SK-MEL-5 (cell line): ENCODE results near the gene BTBD19. TPM values are rescaled to one million over a fixed set of nuclear protein-coding genes. Genes with fewer than 3 reads are reported as not detected.
A peak's percentile ranks its signal among the peaks of the same experiment; 100 is the strongest.
"Not testable (repeated sequence)": the region's sequence is repeated elsewhere in the genome, so short reads cannot be mapped to it uniquely, and the experiment has no call there.

Experiments
- DNase-seq: peaks from one replicate; pipeline ENCODE4 v3.0.0-alpha.2; 2016; ENCODE audit warnings: low read depth, low spot score
- in situ Hi-C: cut with HindIII; loops from 2 replicates; pipeline ENCODE4 v1.10.0; 2016; ENCODE audit warnings: low sequenced_read_pairs, high pct_unique_total_duplicates, low pct_unique_long_range_greater_than_20kb
- polyA plus RNA-seq, 2 experiments: library from polyadenylated mRNA; depleted of rRNA; stranded (reverse); fragments of >200 nt; gene quantifications; 2 replicates each; pipeline ENCODE4 v1.2.3, GENCODE V29; 2015
- total RNA-seq: library from RNA; depleted of rRNA; stranded (reverse); fragments of >200 nt; shearing (Covaris generic); gene quantifications from 2 replicates; pipeline ENCODE4 v1.2.3, GENCODE V29; 2014; rRNA removed

Gene BTBD19
- 0.69 TPM in 1 of 2 replicates, not detected in the other for total RNA-seq
- polyA plus RNA-seq (2015; cell fraction: cytosol; rRNA removed): 0.77 and 0.94 TPM in 2 replicates
- 4.6 and 11.6 TPM in 2 replicates for polyA plus RNA-seq (2015; cell fraction: nucleus; rRNA removed)

- in situ Hi-C loops: no loop called here
Measured at GRCh38 chr1:44808063-44808937, at the start of gene BTBD19. Gene BTBD19 (plus strand): TSS chr1:44808523. CDS start chr1:44808821, 298 bp downstream.

GRCh38 chr1:44759077-44759476 is 49.2 kb upstream of the BTBD19 start:
- DNase-seq: no peak
- in situ Hi-C loops: no loop called here

More at GRCh38 chr1:44808063-44808937, at the start of gene BTBD19:
- no peak for DNase-seq

- in situ Hi-C loops: no loop called here
- DNase-seq: no peak
Measured at GRCh38 chr1:44760876-44761275, 47.4 kb upstream of the BTBD19 start.

- DNase-seq, in situ Hi-C loops: not testable (repeated sequence)
Measured at GRCh38 chr1:44766421-44766820, 41.9 kb upstream of the BTBD19 start.

GRCh38 chr1:44775078-44775929 is 33.0 kb upstream of the BTBD19 start, which contains the start of gene RPS8:
Gene RPS8 (plus strand): TSS chr1:44775540. CDS start chr1:44775597, 57 bp downstream.
- in situ Hi-C loops: no loop called here

GRCh38 chr1:44775930-44776729 is 32.2 kb upstream of the BTBD19 start:
- in situ Hi-C loops: no loop called here
- DNase-seq: no peak

More at GRCh38 chr1:44775078-44775929, 33.0 kb upstream of the BTBD19 start, which contains the start of gene RPS8:
- peak; percentile 94 for DNase-seq

GRCh38 chr1:44776730-44777068 is 31.6 kb upstream of the BTBD19 start:
- in situ Hi-C loops: no loop called here
- no peak for DNase-seq

- DNase-seq: no peak
- in situ Hi-C loops: no loop called here
Measured at GRCh38 chr1:44777547-44777946, 30.8 kb upstream of the BTBD19 start.

GRCh38 chr1:44777969-44778635 is 30.2 kb upstream of the BTBD19 start:
- in situ Hi-C loops: no loop called here
- DNase-seq: no peak

GRCh38 chr1:44778705-44779576 is 29.4 kb upstream of the BTBD19 start:
- in situ Hi-C loops: no loop called here

GRCh38 chr1:44780583-44781121 is 27.7 kb upstream of the BTBD19 start:
- no peak for DNase-seq
- in situ Hi-C loops: no loop called here

More at GRCh38 chr1:44778705-44779576, 29.4 kb upstream of the BTBD19 start:
- DNase-seq: no peak

GRCh38 chr1:44783697-44784093 is 24.6 kb upstream of the BTBD19 start:
- DNase-seq: no peak
- in situ Hi-C loops: no loop called here

GRCh38 chr1:44784094-44785028 is 24.0 kb upstream of the BTBD19 start:
- in situ Hi-C loops: no loop called here
- DNase-seq: no peak

- in situ Hi-C loops: no loop called here
- no peak for DNase-seq
Measured at GRCh38 chr1:44785029-44785380, 23.3 kb upstream of the BTBD19 start.
